ENCODE measurements around the gene PIP4K2B.

DNA sequence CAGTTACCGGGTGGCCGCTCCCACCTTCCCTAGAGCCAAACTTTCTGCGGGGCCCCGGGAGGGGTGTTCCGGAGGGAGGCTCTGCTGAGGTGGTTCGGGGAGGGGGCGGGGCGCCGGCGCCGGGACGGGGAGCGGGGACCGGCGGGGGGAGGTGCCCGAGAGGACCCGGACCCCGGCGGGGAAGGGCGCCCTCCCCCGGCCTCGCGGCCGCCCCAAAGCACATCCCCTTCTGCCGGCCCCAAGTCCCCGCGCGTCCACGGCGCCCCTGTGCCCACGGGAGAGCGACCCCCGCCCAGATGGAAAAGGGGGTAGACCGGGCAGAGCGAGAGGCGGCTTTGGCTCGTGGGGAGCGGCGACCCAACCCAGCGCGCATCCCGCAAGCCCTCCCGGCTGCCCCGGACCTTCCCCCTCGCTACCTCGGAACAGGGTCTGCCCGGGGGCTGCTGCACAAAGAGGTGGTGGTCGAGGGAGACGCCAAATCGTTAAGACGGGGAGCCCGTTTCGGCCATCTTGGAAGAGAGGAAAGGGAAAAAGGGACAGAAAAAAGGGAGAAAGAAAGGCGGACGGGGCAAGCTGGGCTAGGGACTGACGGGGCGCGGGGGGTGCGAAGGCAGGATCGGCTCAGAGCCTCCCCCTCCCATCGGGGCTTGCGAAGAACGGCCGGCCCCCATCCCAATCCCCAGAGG, 51.8 kb downstream of the PIP4K2B start:
- TF ChIP-seq, protein P1, sequence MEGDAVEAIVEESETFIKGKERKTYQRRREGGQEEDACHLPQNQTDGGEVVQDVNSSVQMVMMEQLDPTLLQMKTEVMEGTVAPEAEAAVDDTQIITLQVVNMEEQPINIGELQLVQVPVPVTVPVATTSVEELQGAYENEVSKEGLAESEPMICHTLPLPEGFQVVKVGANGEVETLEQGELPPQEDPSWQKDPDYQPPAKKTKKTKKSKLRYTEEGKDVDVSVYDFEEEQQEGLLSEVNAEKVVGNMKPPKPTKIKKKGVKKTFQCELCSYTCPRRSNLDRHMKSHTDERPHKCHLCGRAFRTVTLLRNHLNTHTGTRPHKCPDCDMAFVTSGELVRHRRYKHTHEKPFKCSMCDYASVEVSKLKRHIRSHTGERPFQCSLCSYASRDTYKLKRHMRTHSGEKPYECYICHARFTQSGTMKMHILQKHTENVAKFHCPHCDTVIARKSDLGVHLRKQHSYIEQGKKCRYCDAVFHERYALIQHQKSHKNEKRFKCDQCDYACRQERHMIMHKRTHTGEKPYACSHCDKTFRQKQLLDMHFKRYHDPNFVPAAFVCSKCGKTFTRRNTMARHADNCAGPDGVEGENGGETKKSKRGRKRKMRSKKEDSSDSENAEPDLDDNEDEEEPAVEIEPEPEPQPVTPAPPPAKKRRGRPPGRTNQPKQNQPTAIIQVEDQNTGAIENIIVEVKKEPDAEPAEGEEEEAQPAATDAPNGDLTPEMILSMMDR (IDR thresholded peaks at IDR 0.05): no peak
- no peak for TF ChIP-seq POLR2A (IDR thresholded peaks at IDR 0.05)
- no peak for TF ChIP-seq EP300 (IDR thresholded peaks at IDR 0.05)
- TF ChIP-seq POLR2AphosphoS5 (IDR thresholded peaks at IDR 0.05): no peak

Data from sigmoid colon (tissue), 4 donors.